Kidney epithelial cell (primary cell): ENCODE results near the gene HOXA6. TPM values are rescaled to one million over a fixed set of nuclear protein-coding genes. Genes with fewer than 3 reads are reported as not detected.

Source experiments
- DNase-seq: peaks from one replicate; pipeline ENCODE4 v3.0.0-alpha.2; 2010; ENCODE audit warnings: low read depth
- H3K27me3 ChIP-seq: 2 replicates; pipeline ENCODE4 v1.6.0; 2011; ENCODE audit warnings: low read length; ENCODE audit not compliant: control insufficient read depth, insufficient read depth
- H3K36me3 ChIP-seq: 2 replicates; pipeline ENCODE4 v1.5.1; 2011; ENCODE audit warnings: low read length; ENCODE audit not compliant: control insufficient read depth, insufficient read depth
- H3K4me3 ChIP-seq: 2 replicates; pipeline ENCODE4 v1.5.1; 2011; ENCODE audit warnings: low read depth, mild to moderate bottlenecking, control low read depth, low read length
- CTCF ChIP-seq: IDR thresholded peaks from 2 replicates; pipeline ENCODE4 v1.5.1; 2011; ENCODE audit warnings: mild to moderate bottlenecking, moderate library complexity, low read length, control low read depth, inconsistent platforms; ENCODE audit not compliant: insufficient read depth, poor library complexity, severe bottlenecking
- total RNA-seq: library from RNA; depleted of rRNA; stranded (reverse); fragments of >200 nt; gene quantifications from 2 replicates; pipeline ENCODE4 v1.2.3, GENCODE V29; 2015

The HOXA6 gene
- total RNA-seq, 1 donor from 2014 or later = 4.8 TPM

- Histone ChIP-seq H3K4me3 (peak overlapping the region; percentile 72), H3K27me3 (no peaks in the 10 kb centered on the region), H3K36me3 (peaks cover 1% of the 10 kb centered on the region)
- no peak for TF ChIP-seq CTCF
- DNase-seq = no peak
These were observed 30.3 kb upstream of the HOXA6 start for GRCh38 chr7:27177795-27178320.

DNA sequence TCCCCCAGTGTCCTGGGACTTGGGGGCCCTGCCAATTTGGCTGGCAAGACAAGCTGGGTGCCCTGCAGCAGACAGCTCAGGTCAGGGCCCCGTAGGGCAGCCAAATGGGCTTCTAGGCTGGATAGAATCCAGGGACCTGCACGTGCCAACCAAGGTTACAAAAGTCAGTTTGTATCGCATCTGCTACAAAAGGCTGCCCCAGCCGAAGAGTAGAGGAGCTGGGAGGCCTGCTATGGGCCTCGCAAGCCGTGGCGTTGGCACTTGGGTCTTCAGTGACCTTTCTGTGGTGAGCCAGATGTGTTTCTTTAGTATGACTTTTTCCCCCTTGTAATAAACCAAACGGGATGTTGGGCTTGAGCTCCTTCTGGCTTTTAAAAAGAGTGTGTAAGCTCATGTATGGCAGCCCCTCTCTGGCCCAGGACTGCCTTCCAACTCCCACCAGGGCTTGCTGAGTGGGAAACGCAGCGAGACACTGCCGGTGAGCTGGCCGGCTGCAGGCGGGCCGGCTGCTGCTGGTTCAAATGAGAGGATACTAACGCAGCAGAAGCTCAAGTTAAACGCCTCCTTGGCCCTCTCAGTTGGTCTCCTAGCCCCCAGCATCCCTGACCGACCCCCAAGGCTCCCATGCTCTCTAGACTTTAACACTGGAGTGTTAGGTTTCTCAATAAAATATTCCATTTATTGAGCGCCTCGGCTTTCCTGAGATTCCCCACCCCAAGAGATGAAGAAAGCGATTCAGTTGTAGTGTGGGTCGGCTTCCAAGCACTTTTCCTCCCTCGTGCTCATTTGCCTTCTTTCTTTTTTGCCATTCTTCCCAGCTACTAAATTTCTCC is 29.6 kb upstream of the HOXA6 start:
- Histone ChIP-seq H3K4me3 (peak overlapping the region; percentile 72), H3K36me3 (peaks cover 1% of the 10 kb centered on the region), H3K27me3 (no peaks in the 10 kb centered on the region)
- TF ChIP-seq CTCF = no peak
- no peak for DNase-seq

GRCh38 chr7:27176524-27176845 is 28.9 kb upstream of the HOXA6 start:
- no peak for DNase-seq
- TF ChIP-seq CTCF = no peak
- no peaks in the 10 kb centered on the region for H3K27me3 ChIP-seq
- peaks cover 1% of the 10 kb centered on the region for H3K36me3 ChIP-seq
- H3K4me3 ChIP-seq = peak overlapping the region; percentile 72

DNA sequence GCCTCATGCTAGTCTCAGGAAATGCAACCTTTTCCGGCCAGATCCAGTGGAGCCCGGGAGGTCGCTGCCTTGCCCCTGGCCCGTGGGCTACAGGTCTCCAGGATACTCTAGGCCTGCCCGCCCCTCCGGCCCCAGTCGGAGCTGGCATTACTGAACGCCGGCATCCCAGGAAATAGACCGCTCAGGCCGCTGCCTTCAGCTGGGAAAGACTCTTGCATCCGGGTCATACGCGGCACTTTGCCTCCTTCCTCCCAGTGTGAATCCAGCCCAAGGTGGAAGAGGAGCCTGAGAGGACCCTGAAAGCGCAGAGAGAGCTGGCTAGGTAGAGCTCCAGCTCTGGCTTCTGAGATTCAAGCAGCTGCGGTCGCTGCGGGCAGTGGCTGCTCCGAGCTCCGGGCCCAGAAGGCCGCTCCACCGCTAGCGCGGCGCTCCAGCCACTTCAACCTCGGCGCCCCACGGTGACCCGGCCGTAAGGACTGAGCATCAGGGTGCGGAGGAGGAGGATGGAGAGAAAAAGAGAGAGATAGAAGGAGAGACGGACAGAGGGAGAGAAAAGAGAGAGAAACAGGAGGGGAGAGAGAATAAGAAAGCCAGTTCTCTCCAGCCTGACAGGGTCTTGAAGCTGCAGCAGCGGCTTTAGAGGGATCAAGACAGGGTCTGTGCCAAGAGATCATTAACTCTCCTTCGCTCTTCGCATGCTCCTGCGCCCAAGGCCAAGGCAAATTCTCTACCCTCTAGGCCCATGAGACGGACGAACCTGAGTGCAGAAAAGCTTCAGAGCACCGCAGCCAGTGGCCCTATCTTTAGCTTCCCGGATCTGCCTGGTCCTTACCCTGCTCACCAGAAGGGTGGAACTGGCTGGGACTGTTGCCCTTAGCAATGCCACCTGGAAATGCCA is 28.3 kb upstream of the HOXA6 start:
- H3K4me3 ChIP-seq = peak overlapping the region; percentile 72
- H3K27me3 ChIP-seq = no peaks in the 10 kb centered on the region
- no peak for DNase-seq
- H3K36me3 ChIP-seq = peaks cover 1% of the 10 kb centered on the region
- no peak for TF ChIP-seq CTCF

DNA sequence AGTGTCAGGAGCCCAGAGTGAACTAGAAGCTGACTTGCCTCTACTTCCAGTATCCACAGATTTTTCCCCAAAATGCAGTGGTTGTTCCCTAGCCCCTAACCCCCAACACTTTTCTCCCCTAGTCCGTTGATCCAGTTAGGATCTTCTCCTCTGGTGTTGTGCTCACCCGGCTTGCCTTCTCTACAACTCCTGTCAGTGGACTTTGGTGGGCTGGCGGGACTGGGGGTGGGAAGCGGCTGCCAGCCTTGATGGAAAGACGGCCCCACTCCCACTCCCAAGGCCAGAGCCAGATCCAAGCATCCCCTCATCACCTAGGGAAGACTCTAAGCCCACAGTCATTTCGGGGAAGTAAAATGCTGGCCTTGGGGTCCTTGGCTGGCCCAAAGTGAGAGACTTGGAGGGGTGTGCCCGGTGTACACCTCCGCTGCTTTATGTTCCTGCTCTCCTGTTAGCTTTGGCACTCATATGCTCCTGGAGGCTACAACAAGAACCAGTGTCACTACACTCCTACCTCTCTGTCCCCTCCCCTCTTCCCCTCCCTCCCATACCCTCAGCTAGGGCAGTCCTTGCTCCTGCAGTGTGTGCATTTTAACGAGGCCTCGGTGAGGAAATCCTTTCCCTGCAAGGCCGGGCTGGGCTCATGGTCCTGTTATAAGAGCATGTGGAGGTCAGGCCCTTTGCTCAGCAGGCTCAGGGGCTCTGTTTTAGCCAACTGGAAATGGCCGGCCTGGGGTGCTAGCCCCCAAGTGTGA is 27.5 kb upstream of the HOXA6 start:
- peaks cover 1% of the 10 kb centered on the region for H3K36me3 ChIP-seq
- H3K4me3 ChIP-seq = peak overlapping the region; percentile 72
- TF ChIP-seq CTCF = no peak
- H3K27me3 ChIP-seq = no peaks in the 10 kb centered on the region
- DNase-seq = no peak
